ENCODE measurements around the gene PACS1.

PACS1 gene

GRCh38 chr11:66143996-66144678, 74.1 kb downstream of the PACS1 start:
- DNase-seq = no peak

DNA sequence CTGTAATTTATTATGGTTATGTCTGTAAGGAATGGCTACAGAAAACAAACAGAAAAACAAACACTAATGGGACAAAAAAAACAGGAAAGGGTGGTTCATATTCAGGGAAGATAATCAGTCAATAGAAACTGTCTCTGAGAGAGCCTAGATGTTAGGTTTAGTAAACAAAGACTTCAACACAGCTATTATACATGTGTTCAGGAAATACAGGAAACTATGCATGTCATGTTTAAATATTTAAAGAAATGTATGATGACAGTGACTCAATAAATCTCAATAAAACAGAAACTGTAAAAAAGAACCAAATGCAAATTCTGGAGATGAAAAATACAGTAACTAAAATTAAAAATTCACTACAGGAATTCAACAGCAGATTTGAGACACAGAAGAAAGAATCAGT, 76.0 kb downstream of the PACS1 start:
- no peak for DNase-seq

GRCh38 chr11:66146940-66147339, 76.9 kb downstream of the PACS1 start:
- no peak for DNase-seq

DNA sequence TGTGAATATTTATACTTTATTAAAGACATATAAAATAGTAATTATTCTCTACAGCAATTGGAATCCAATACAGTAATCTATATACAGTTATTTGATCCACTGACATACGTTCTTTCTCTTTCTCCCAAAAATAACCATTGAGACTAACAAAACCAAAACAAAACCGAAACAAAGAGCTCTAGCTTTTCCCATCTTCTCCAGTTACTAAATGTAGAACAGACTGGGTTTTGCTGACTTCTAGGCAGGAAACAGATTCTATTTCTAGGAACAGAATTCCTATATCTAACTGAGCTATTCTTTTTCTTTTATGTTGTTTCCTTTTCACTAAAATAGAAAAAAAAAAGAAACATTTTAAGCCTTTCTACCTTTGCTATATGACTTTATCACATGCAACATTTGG, 80.1 kb downstream of the PACS1 start:
- no peak for DNase-seq

GRCh38 chr11:66150725-66151124, 80.7 kb downstream of the PACS1 start:
- no peak for DNase-seq

- DNase-seq = no peak
Measured at GRCh38 chr11:66151273-66151672, 81.2 kb downstream of the PACS1 start.

DNA sequence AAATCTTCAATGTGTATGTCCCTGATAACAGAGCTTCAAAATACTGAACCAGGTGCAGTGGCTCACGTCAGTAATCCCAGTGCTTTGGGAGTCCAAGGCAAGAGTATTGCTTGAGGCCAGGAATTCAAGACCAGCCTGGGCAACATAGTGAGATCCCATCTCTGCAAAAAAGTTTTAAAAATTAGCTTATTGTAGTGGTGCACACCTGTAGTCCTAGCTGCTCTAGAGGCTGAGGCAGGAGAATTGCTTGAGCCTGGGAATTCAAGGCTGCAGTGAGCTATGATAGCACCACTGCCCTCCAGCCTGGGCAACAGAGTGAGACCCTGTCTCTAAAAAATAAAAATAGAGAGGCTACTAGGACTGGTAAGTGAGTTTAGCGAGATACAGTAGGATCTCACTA, 84.0 kb downstream of the PACS1 start:
- no peak for DNase-seq

- DNase-seq = no peak
Measured at GRCh38 chr11:66155387-66156073, 85.5 kb downstream of the PACS1 start.

DNA sequence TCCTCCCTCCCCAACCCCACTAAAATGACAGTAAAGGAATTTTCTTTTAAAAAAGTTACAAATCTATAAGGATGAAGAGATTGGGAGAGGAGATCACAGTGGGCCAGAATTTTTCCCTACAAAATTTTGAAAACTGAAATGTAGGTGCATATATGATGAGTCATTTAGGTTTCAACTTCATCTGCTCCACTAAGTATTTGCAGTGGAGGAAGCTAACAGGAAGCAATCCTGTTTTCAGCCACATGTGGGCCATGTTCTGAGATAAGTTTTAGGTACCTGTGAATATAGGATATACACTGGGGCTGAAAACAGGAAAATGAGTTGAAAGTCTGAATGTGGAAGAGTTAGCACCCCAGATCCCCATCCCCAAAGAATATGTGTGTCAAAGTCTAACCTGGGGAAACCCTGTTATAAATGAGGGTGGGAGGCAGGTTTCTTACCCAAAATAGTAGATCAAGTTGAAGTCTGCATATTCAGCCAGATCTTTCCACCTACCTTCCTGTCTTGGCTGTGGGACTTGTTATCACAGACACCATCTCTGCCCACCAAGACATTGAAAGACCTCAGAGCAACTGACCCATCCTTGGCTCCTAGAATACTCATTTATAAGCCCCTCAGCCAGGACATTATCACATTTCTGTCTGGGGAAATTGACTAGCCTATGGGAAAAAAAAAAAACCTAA, 87.3 kb downstream of the PACS1 start:
- DNase-seq = no peak

GRCh38 chr11:66158156-66158555, 88.1 kb downstream of the PACS1 start:
- no peak for DNase-seq

- no peak for DNase-seq
Measured at GRCh38 chr11:66159324-66159984, 89.4 kb downstream of the PACS1 start.

DNA sequence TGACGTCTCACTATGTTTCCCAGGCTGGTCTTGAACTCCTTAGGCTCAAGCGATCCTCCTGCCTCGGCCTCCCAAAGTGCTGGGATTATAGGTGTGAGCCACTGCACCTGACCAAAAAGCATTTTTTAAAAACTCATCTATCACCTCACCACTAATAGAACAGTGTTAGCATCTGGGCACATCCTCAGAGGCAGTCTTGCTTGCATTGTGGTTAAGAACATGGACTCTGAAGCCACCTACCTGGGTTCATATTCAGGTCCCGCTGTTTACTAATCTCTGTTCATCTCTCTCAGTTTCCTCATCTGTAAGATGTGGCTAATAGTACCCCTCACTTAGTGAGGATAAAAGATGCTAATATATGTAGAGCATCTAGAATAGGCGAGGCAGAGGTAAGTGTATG, 90.6 kb downstream of the PACS1 start:
- no peak for DNase-seq

DNA sequence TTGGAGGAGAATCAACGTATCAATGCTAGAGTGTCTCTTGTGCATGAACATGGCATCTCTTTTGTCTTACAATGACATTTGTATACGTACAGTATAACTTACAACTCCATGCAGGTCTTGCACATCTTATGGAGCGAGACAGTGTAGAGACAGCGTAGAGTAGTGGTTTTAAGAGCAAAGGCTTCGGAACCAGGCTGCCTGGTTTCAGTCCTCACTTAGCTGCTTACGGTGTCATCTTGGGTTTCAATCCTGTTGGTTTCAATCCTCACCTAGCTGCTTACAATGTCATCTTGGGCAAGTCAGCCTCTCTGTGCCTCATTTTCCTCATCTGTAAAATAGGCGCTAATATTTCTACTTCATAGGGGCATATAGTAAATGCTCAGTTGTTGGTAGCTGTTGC, 98.2 kb downstream of the PACS1 start:
- DNase-seq = no peak

DNA sequence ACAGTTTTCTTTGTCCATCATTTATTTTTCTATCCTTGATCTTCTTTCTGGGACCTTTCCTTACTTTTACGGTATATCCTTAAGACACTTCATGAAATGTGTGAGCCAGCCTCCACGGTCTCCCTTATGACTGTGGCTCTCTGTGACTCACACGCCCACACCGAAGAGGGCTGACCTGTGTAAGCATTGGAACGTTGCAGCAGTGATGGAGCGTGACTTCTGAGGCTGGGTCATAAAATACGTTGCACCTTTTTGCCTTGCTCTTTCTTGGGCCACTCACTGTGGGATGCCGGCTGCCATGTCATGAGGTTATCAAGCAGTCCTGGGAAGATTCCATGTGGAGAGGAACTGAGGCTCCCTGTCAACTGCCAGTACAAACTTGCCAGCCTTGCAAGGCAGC, 102.1 kb downstream of the PACS1 start:
- no peak for DNase-seq

DNA sequence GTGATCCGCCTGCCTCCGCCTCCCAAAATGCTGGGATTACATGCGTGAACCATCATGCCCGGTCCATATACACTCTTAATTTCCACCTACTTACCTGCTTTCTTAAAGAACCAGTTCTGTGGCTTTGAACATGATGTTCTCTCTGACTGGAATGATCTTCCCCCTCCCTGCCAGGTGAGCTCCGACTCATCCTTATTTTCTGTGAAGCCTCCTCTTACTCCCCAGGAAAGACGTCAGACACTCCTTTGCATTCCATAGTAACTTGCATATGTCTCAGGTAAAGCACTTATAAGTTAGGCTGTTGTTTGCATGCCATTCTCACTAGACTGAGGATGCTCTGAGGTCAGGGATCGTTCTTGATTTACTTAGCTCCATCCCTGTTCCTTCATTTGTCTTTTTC, 106.6 kb downstream of the PACS1 start:
- DNase-seq = no peak

GRCh38 chr11:66178183-66178582, 108.1 kb downstream of the PACS1 start:
- DNase-seq = no peak

DNA sequence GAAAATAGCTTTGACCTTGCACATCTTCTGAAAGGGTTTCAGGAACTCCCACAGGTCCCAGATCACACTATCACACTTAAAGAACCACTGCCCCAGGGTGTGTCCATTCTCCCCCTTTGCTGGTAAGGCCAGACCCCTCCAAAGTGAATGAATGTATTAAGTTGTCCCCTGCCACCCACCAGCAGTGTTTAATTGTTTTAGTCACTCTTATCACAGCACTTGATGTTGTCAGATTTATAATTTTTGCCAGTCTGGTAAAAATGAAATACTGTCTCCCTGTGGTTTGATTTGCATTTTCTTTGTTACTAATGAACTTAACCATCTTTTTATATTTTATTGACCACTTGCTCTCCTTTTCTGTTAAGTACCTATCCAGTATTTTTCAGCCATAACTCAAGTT, 108.8 kb downstream of the PACS1 start:
- DNase-seq = no peak

GRCh38 chr11:66181632-66182315, 111.7 kb downstream of the PACS1 start:
- no peak for DNase-seq

- DNase-seq = no peak
Measured at GRCh38 chr11:66183494-66184048, 113.5 kb downstream of the PACS1 start.

DNA sequence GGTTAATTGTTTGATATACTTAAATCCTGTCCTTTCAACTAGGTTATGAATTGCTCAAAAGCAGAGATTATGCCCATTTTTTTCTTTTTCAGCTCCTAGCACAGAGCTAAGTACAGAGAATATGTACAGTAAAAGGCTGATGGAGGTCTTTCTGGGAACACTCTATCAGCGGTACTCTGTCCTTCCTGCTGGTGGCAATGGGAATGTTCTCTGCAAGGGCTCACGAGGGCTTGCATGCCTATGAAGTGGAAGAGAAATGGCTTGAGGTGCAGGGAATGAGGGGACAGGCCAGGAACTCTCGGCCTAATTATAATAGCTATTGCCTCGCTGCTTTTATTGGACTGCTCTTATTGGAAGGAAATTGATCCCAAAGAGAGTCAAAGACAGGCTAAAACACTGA, 114.7 kb downstream of the PACS1 start:
- DNase-seq = no peak

DNA sequence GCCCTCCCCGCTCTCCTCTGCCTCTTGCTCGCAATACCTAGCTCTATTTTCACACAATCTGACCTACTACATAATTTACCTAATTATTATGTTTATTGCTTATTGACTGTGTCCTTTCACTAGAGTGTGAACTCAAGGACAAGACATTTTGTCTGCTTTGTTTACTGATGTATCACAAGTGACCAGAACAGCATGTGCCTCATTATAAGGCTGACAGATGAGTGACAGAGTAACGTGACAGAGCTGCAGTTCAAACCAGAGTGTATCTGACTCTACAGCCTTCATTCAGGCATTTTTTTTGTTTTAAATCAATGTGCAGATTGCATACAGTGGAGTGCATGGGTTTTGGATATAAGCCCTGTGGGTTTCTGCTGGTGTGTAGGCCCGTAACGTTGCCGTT, 116.4 kb downstream of the PACS1 start:
- no peak for DNase-seq

GRCh38 chr11:66187453-66187852, 117.4 kb downstream of the PACS1 start:
- DNase-seq = no peak

- DNase-seq = no peak
Measured at GRCh38 chr11:66188580-66188979, 118.5 kb downstream of the PACS1 start.
